ENCODE results near the gene RIN2.

RIN2 gene

DNA sequence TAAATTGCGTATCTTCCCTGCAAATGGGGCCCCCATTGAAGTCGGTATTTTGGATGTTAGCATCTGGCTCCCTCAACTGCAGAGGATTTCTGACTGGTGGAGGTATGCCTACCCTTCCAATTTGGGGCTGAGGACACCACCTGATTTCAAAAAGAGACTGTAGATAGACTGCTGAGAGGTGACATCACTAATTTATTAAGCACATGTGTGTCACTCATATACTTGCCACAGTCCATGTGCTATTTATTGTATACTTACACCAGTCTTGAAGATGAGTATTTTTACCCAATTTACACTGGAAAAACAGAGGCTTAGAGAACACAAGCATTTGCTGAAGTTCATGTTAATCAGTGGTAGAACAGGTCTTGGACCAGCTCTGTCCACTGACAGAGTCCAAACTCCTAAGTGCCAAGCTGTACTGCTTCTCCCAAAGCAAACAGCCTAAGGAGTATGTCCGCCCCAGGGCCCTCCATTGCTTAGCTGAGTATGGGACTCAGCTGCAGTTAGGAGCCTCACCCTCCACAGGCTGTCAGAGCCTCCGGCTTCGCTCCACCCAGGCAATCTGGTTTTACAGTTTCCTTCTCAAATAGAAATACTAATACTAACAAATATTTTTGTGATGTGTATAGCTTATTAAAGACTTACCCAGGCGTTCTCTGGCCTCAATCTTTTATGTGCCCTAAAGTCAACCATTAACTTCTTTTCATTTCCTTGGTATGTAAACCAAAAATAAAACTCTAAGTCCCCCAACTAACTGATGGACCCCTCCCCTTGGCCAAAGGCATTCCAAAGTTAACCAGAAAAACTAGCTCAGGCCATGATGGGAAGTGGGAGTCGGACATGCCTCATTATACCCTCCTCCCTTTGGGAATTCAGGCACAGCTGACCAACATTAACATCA lies 17.5 kb downstream of the RIN2 start:
- no peak for DNase-seq
- no peaks in the 10 kb centered on the region for H3K36me3 ChIP-seq
- H3K27me3 ChIP-seq, result peaks cover 44% of the 10 kb centered on the region
- TF ChIP-seq, protein P1, sequence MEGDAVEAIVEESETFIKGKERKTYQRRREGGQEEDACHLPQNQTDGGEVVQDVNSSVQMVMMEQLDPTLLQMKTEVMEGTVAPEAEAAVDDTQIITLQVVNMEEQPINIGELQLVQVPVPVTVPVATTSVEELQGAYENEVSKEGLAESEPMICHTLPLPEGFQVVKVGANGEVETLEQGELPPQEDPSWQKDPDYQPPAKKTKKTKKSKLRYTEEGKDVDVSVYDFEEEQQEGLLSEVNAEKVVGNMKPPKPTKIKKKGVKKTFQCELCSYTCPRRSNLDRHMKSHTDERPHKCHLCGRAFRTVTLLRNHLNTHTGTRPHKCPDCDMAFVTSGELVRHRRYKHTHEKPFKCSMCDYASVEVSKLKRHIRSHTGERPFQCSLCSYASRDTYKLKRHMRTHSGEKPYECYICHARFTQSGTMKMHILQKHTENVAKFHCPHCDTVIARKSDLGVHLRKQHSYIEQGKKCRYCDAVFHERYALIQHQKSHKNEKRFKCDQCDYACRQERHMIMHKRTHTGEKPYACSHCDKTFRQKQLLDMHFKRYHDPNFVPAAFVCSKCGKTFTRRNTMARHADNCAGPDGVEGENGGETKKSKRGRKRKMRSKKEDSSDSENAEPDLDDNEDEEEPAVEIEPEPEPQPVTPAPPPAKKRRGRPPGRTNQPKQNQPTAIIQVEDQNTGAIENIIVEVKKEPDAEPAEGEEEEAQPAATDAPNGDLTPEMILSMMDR (IDR thresholded peaks at IDR 0.05; ENCODE audit: low read depth, low read length), result no peak
- no peak overlapping the region for H3K4me3 ChIP-seq (ENCODE audit: low read depth, low read length)
- no peaks in the 10 kb centered on the region for H3K4me1 ChIP-seq
- no peaks in the 10 kb centered on the region for H3K9me3 ChIP-seq

DNA sequence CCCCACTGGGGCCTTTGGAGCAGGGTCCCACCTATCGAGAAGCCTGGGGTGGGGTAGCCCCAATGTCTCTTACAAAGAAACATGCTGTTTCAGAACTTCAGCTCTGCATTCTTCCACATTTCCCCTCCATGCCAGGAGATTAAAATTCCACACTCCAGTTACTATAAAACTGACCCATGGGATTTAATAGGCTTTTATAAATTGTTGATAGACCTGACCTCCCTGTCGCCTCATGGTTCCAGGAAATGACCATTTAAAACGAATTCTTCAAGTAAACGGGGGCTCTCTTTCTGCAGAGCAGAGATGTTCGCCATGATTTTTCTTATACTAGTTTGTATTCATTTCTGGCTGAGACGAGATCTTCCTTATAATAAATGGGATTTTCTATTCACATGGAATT lies 19.3 kb downstream of the RIN2 start:
- DNase-seq, result no peak
- Histone ChIP-seq H3K4me1 (no peaks in the 10 kb centered on the region), H3K27me3 (peaks cover 30% of the 10 kb centered on the region), H3K4me3 (ENCODE audit: low read depth, low read length) (no peak overlapping the region), H3K9me3 (no peaks in the 10 kb centered on the region), H3K36me3 (no peaks in the 10 kb centered on the region)
- TF ChIP-seq, protein P1 (IDR thresholded peaks at IDR 0.05; ENCODE audit: low read depth, low read length), result no peak

DNA sequence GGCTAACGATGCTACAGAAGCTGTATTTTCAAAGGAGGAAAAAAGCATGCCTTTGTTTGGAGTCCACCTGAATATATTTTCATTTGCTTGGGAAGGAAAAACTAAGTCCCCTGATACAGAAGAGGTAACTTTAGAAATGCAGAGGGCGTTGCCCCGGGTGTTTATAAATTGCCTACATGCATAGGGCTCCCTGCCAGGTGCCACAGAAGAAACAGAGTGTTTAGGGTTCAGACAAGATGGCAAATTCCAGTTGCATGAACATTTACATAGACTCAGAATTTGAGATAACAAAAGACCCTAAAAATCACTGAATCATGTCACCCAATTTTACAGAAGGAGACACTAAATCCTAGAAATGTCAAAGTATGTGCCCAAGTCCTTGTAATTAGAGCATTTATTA lies 19.9 kb downstream of the RIN2 start:
- no peak for DNase-seq
- peaks cover 25% of the 10 kb centered on the region for H3K27me3 ChIP-seq
- no peaks in the 10 kb centered on the region for H3K9me3 ChIP-seq
- H3K36me3 ChIP-seq, result no peaks in the 10 kb centered on the region
- no peaks in the 10 kb centered on the region for H3K4me1 ChIP-seq
- TF ChIP-seq, protein P1 (IDR thresholded peaks at IDR 0.05; ENCODE audit: low read depth, low read length), result no peak
- H3K4me3 ChIP-seq (ENCODE audit: low read depth, low read length), result no peak overlapping the region

DNA sequence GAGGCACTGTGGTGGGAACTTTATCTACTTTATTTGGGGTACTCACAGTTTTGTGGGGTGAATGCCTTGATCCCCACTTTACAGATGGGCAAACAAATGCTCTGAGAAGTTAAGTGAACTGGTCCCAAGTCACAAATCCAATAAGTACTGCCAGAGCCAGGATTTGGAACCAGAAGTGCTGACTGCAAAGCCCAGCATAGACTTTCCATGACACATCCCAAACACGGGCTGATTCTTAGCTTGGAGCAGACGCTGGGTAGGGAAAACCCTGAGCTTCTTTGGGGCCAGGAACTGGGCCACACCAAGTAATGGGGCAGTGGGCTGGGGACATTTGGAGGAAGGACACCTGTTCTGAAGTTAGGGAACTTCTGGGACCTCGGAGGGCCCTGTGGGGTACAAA lies 20.3 kb downstream of the RIN2 start:
- TF ChIP-seq, protein P1 (IDR thresholded peaks at IDR 0.05; ENCODE audit: low read depth, low read length), result no peak
- peaks cover 21% of the 10 kb centered on the region for H3K27me3 ChIP-seq
- no peak overlapping the region for H3K4me3 ChIP-seq (ENCODE audit: low read depth, low read length)
- no peaks in the 10 kb centered on the region for H3K36me3 ChIP-seq
- no peaks in the 10 kb centered on the region for H3K4me1 ChIP-seq
- H3K9me3 ChIP-seq, result no peaks in the 10 kb centered on the region
- DNase-seq, result no peak

DNA sequence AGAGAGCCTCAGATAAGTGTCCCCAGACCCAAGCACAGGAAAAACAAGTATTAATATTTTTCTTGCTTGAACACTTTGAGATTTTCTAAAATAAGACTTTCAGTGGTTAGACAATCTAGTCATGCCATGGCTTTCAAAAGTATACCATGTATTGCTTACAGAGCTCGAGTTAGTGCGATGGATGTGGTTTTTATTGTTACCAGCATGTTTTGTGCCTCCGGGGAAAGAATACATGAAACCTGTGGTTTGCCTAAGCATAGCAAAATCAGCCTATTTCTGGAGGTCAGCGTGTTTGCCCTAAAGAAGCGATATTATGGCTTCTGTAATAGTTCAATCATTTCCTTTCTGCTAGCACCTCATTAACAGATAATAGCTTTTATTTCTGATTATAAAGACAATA lies 21.6 kb downstream of the RIN2 start:
- no peaks in the 10 kb centered on the region for H3K4me1 ChIP-seq
- no peak for DNase-seq
- TF ChIP-seq, protein P1 (IDR thresholded peaks at IDR 0.05; ENCODE audit: low read depth, low read length), result no peak

DNA sequence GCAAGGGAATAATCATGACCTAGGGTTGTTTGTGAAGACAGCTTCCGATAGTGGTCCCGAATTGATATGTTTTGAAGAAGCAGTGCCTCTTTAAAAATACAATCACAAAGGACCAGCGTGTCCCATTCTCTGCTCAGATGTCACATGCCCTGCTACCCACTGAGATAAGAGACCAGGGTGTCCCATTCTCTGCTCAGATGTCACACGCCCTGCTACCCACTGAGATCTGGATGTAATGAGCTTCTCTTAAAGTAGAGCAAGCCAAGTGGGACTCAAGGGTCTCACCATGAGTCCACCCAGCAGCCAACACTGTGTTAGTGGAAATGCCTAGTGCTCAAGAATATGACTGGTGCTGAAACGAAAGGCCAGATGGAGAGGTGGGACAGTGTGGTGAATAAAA lies 22.2 kb downstream of the RIN2 start:
- no peaks in the 10 kb centered on the region for H3K4me1 ChIP-seq
- DNase-seq, result no peak
- TF ChIP-seq, protein P1 (IDR thresholded peaks at IDR 0.05; ENCODE audit: low read depth, low read length), result no peak
- H3K4me3 ChIP-seq (ENCODE audit: low read depth, low read length), result no peak overlapping the region
- no peaks in the 10 kb centered on the region for H3K36me3 ChIP-seq
- peaks cover 20% of the 10 kb centered on the region for H3K27me3 ChIP-seq
- no peaks in the 10 kb centered on the region for H3K9me3 ChIP-seq

More for the DNA sequence above, 21.6 kb downstream of the RIN2 start:
- no peaks in the 10 kb centered on the region for H3K9me3 ChIP-seq
- H3K27me3 ChIP-seq, result peaks cover 20% of the 10 kb centered on the region
- H3K36me3 ChIP-seq, result no peaks in the 10 kb centered on the region
- no peak overlapping the region for H3K4me3 ChIP-seq (ENCODE audit: low read depth, low read length)
